ENCODE measurements around the gene GFOD2.
"Not testable (repeated sequence)": the region's sequence is repeated elsewhere in the genome, so short reads cannot be mapped to it uniquely, and the experiment has no call there.

Gene GFOD2

DNA sequence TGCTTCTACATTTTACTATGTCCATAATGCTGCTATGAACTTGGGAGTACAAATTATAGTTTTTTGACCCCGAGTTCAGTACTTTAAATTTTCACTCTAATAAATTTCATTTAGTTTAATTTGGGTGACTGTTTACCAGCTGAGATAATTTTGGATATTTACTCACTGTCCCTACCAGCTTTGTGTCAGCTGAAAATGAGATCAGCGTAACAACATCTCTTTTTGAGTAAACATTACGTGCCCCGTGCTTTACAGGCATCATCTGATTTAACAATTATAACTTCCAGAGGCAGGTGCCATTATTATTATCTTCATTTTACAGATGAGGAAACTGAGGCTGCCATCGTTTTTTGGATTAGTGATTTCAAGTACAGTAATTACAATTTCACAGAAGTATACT lies 15.0 kb downstream of the GFOD2 start:
- no peak overlapping the region for H3K27ac Mint-ChIP-seq
- H3K36me3 Mint-ChIP-seq = peaks cover 3 to 5% of the 10 kb centered on the region in 2 donors
- no peaks in the 10 kb centered on the region for H3K27me3 Mint-ChIP-seq
- H3K9me3 Mint-ChIP-seq = no peaks in the 10 kb centered on the region
- H3K4me3 Mint-ChIP-seq = no peak overlapping the region
- H3K4me1 Mint-ChIP-seq = peaks cover 0 to 1% of the 10 kb centered on the region in 2 donors
- no peak for ATAC-seq (replicated peaks)
- no peak for DNase-seq

DNA sequence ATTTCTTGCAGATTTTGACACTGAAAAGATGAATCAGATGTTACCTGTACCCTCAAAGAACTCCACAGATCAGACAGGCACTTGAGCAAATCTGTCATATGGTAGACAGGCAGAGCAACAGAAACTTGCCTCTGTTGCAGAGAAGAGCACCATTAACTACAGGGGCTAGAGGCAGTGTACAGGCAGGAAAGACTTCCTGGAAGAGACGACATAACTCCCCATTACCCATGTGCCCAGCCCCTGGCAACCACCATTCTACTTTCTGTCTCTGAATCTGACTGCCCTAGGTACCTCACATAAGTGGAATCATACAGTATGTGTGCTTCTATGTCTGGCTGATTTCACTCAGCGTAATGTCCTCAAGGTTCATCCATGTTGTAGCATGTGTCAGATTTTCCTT lies 15.5 kb downstream of the GFOD2 start:
- H3K4me1 Mint-ChIP-seq = peaks cover 0 to 1% of the 10 kb centered on the region in 2 donors
- no peak overlapping the region for H3K4me3 Mint-ChIP-seq
- peaks cover 4 to 8% of the 10 kb centered on the region in 2 donors for H3K36me3 Mint-ChIP-seq
- no peaks in the 10 kb centered on the region for H3K27me3 Mint-ChIP-seq
- H3K27ac Mint-ChIP-seq = no peak overlapping the region
- no peak for DNase-seq
- no peak for ATAC-seq (replicated peaks)
- H3K9me3 Mint-ChIP-seq = no peaks in the 10 kb centered on the region

- no peak overlapping the region for H3K4me3 Mint-ChIP-seq
- ATAC-seq (replicated peaks) (no peak), DNase-seq (no peak)
- H3K27ac Mint-ChIP-seq = no peak overlapping the region
- no peaks in the 10 kb centered on the region for H3K9me3 Mint-ChIP-seq
- H3K27me3 Mint-ChIP-seq = no peaks in the 10 kb centered on the region
- H3K4me1 Mint-ChIP-seq = peaks cover 0 to 1% of the 10 kb centered on the region in 2 donors
- peaks cover 9 to 19% of the 10 kb centered on the region in 2 donors for H3K36me3 Mint-ChIP-seq
Observed at GRCh38 chr16:67702130-67702529, 17.0 kb downstream of the GFOD2 start.

- DNase-seq (no peak), ATAC-seq (replicated peaks) (no peak)
- no peak overlapping the region for H3K4me3 Mint-ChIP-seq
- peaks cover 0 to 1% of the 10 kb centered on the region in 2 donors for H3K4me1 Mint-ChIP-seq
- H3K36me3 Mint-ChIP-seq = peaks cover 9 to 22% of the 10 kb centered on the region in 2 donors
- no peak overlapping the region for H3K27ac Mint-ChIP-seq
- H3K9me3 Mint-ChIP-seq = no peaks in the 10 kb centered on the region
- H3K27me3 Mint-ChIP-seq = no peaks in the 10 kb centered on the region
Observed at GRCh38 chr16:67701420-67701819, 17.7 kb downstream of the GFOD2 start.

GRCh38 chr16:67699265-67699664 lies 19.9 kb downstream of the GFOD2 start:
- Mint-ChIP-seq H3K27ac (no peak overlapping the region), H3K27me3 (no peaks in the 10 kb centered on the region), H3K4me1 (peaks cover 0 to 6% of the 10 kb centered on the region in 2 donors), H3K36me3 (peaks cover 9 to 17% of the 10 kb centered on the region in 2 donors), H3K4me3 (no peak overlapping the region), H3K9me3 (no peaks in the 10 kb centered on the region)
- no peak for DNase-seq
- no peak for ATAC-seq (replicated peaks)

GRCh38 chr16:67697422-67698185 lies 21.5 kb downstream of the GFOD2 start:
- Mint-ChIP-seq H3K4me1 (peaks cover 0 to 19% of the 10 kb centered on the region in 2 donors), H3K27me3 (no peaks in the 10 kb centered on the region), H3K36me3 (peaks cover 6 to 17% of the 10 kb centered on the region in 2 donors), H3K4me3 (no peak overlapping the region), H3K27ac (no peak overlapping the region), H3K9me3 (no peaks in the 10 kb centered on the region)
- DNase-seq = no peak
- no peak for ATAC-seq (replicated peaks)

- H3K4me1 Mint-ChIP-seq = peaks cover 5 to 35% of the 10 kb centered on the region in 2 donors
- H3K27me3 Mint-ChIP-seq = no peaks in the 10 kb centered on the region
- DNase-seq = no peak
- ATAC-seq (replicated peaks) = no peak
- peaks cover 10 to 25% of the 10 kb centered on the region in 2 donors for H3K36me3 Mint-ChIP-seq
- H3K9me3 Mint-ChIP-seq = no peaks in the 10 kb centered on the region
- H3K4me3 Mint-ChIP-seq = no peak overlapping the region
- no peak overlapping the region for H3K27ac Mint-ChIP-seq
Observed at GRCh38 chr16:67694611-67695010, 24.5 kb downstream of the GFOD2 start.

DNA sequence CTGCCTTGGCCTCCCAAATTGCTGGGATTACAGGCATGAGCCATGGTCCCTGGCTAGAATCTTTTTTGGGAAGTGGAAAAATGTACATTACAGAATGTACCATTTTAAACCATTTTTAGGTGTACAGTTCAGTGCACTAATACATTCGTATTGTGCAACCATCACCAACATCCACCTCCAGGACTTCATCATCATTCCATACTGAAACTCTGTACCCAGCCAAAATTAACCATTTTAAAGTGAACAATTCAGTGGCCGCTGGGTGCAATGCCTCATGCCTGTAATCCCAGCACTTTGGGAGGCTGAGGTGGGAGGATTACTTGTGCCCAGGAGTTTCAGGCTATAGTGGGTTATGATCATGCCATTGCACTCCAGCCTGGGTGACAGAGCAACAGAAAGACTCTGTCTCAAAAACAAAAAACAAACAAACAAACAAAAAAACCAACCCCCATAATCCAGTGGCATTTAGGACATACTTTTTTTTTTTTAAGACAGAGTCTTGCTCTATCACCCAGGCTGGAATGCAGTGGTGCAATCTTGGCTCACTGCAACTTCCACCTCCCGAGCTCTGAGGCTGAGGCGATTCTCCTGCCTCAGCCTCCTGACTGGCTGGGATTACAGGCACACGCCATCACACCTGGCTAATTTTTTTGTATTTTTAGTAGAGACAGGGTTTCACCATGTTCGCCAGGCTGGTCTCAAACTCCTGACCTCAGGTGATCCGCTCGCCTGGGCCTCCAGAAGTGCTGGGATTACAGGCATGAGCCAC lies 25.4 kb downstream of the GFOD2 start:
- H3K27ac Mint-ChIP-seq; H3K9me3 Mint-ChIP-seq; ATAC-seq (replicated peaks); H3K27me3 Mint-ChIP-seq; H3K4me3 Mint-ChIP-seq; DNase-seq: not testable (repeated sequence)
- peaks cover 5 to 35% of the 10 kb centered on the region in 2 donors for H3K4me1 Mint-ChIP-seq
- H3K36me3 Mint-ChIP-seq = peaks cover 10 to 23% of the 10 kb centered on the region in 2 donors

DNA sequence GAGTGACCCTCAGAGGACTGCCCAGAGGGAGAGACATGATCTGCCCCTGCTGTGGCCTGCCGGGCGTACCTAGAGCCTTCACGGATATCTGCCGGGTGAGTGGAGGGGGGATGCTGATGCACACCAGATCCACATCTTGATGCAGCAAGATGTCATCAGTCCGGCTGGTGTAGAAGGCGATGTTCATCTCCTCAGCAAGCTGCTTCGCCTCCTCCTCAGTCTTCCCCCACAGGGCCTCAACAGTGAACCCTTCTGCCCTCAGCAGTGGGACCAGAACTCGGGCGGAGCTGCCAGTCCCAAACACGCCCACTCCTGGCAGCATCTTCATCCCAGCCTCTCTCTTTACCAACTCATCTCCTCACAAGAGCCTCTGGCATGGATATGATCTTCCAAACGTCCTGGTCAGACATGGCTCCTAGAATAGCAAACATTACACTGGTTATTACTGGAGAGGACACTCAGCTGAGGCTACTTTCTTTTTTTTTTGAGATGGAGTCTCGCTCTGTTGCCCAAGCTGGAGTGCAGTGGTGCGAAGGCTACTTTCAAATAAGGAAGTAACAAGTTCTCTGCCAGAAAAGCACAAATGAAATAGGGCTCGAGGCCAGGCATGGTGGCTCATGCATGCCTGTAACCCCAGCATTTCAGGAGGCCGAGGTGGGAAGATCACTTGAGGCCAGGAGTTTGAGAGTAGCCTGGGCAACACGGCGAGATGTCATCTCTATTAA lies 33.6 kb downstream of the GFOD2 start:
- peak; percentile 83 to 94 for ATAC-seq (replicated peaks)
- Mint-ChIP-seq H3K4me1 (peaks cover 16 to 23% of the 10 kb centered on the region in 2 donors), H3K9me3 (no peaks in the 10 kb centered on the region), H3K4me3 (no peak overlapping the region), H3K27me3 (no peaks in the 10 kb centered on the region), H3K36me3 (peaks cover 17 to 34% of the 10 kb centered on the region in 2 donors), H3K27ac (peak overlapping the region; percentile 62)
- DNase-seq = no peak

GRCh38 chr16:67683767-67684166 lies 35.3 kb downstream of the GFOD2 start:
- Mint-ChIP-seq H3K4me3 (no peak overlapping the region), H3K36me3 (peaks cover 19 to 34% of the 10 kb centered on the region in 2 donors), H3K27ac (no peak overlapping the region)

GRCh38 chr16:67679935-67680897 lies 38.9 kb downstream of the GFOD2 start:
- Mint-ChIP-seq H3K4me1 (peaks cover 4 to 7% of the 10 kb centered on the region in 2 donors), H3K9me3 (no peaks in the 10 kb centered on the region), H3K4me3 (no peak overlapping the region), H3K27me3 (no peaks in the 10 kb centered on the region), H3K27ac (peak overlapping the region; percentile 2), H3K36me3 (peaks cover 17 to 35% of the 10 kb centered on the region in 2 donors)
- no peak for ATAC-seq (replicated peaks)
- DNase-seq = no peak

More at GRCh38 chr16:67683767-67684166, 35.3 kb downstream of the GFOD2 start:
- H3K27me3 Mint-ChIP-seq = no peaks in the 10 kb centered on the region
- no peak for ATAC-seq (replicated peaks)
- DNase-seq = no peak
- H3K4me1 Mint-ChIP-seq = peaks cover 15 to 23% of the 10 kb centered on the region in 2 donors
- H3K9me3 Mint-ChIP-seq = no peaks in the 10 kb centered on the region

- H3K4me1 Mint-ChIP-seq = peaks cover 12 to 19% of the 10 kb centered on the region in 2 donors
- no peak overlapping the region for H3K27ac Mint-ChIP-seq
- no peak for DNase-seq
- H3K36me3 Mint-ChIP-seq = peaks cover 13 to 42% of the 10 kb centered on the region in 2 donors
- ATAC-seq (replicated peaks) = no peak
- no peaks in the 10 kb centered on the region for H3K9me3 Mint-ChIP-seq
- no peaks in the 10 kb centered on the region for H3K27me3 Mint-ChIP-seq
- H3K4me3 Mint-ChIP-seq = no peak overlapping the region
Observed at GRCh38 chr16:67678354-67679023, 40.6 kb downstream of the GFOD2 start.

DNA sequence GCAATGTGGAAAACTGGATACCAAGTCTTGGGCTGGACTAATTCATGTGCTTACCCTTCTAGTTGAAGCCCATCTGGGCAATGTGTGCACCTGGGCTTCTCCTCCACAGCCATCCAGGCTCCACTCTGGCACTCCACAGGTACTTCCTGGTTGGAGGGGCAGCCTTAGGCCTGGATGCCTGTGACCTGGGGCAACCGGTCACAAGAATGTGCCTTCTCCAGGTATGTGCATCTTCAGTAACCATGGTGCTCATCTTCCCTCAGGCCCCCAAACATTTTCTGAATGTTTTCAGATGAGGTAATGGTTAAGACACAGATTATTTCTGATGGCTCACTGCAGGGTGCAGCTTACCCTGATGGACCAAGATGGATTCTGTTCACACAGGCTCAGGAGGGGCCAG lies 41.4 kb downstream of the GFOD2 start:
- no peak for DNase-seq

More for the DNA sequence above, 41.4 kb downstream of the GFOD2 start:
- Mint-ChIP-seq H3K27me3 (no peaks in the 10 kb centered on the region), H3K27ac (no peak overlapping the region), H3K4me1 (peaks cover 14 to 27% of the 10 kb centered on the region in 2 donors), H3K9me3 (no peaks in the 10 kb centered on the region), H3K4me3 (no peak overlapping the region), H3K36me3 (peaks cover 12 to 39% of the 10 kb centered on the region in 2 donors)
- ATAC-seq (replicated peaks) = no peak
